Type B pancreatic cell (in vitro differentiated cells): ENCODE results near the gene FSTL5. TPM values are rescaled to one million over a fixed set of nuclear protein-coding genes. Genes with fewer than 3 reads are reported as not detected.

Experiments used
- DNase-seq: peaks from one replicate; pipeline ENCODE4 v3.0.0; 2021; ENCODE audit warnings: mixed read lengths; ENCODE audit not compliant: unreplicated experiment; ENCODE audit errors: extremely low spot score
- H3K27ac Mint-ChIP-seq: 2 replicates; pipeline ENCODE4 v1.8.0; 2021; ENCODE audit warnings: mild to moderate bottlenecking, mixed read lengths
- H3K27me3 Mint-ChIP-seq: 2 replicates; pipeline ENCODE4 v1.8.0; 2021; ENCODE audit warnings: mixed read lengths
- H3K36me3 Mint-ChIP-seq: 2 replicates; pipeline ENCODE4 v1.8.0; 2021; ENCODE audit warnings: mixed read lengths
- H3K4me1 Mint-ChIP-seq: one replicate; pipeline ENCODE4 v1.8.0; 2021; ENCODE audit warnings: mixed read lengths; ENCODE audit not compliant: unreplicated experiment
- H3K4me3 Mint-ChIP-seq: 2 replicates; pipeline ENCODE4 v1.8.0; 2021; ENCODE audit warnings: mild to moderate bottlenecking, mixed read lengths
- H3K9me3 Mint-ChIP-seq: 2 replicates; pipeline ENCODE4 v1.8.0; 2021; ENCODE audit warnings: mixed read lengths
- CTCF ChIP-seq: fragments of 200-600 bp; sonication (generic); conservative IDR thresholded peaks from 2 replicates; pipeline ENCODE4 v1.5.0; 2021; ENCODE audit warnings: antibody characterized with exemption, mild to moderate bottlenecking
- total RNA-seq: library from RNA; stranded (reverse); gene quantifications from 2 replicates; pipeline ENCODE4 v1.2.1, GENCODE V29; 2021; ENCODE audit warnings: low replicate concordance

The FSTL5 gene
- total RNA-seq, 1 donor from 2014 or later, result 3.6 TPM

GRCh38 chr4:161457906-161458305 is 705.9 kb downstream of the FSTL5 start:
- no peaks in the 10 kb centered on the region for H3K27me3 Mint-ChIP-seq
- H3K9me3 Mint-ChIP-seq, result no peaks in the 10 kb centered on the region

GRCh38 chr4:161457311-161457710 is 706.5 kb downstream of the FSTL5 start:
- H3K27me3 Mint-ChIP-seq, result no peaks in the 10 kb centered on the region
- DNase-seq, result no peak
- no peaks in the 10 kb centered on the region for H3K36me3 Mint-ChIP-seq
- no peaks in the 10 kb centered on the region for H3K4me1 Mint-ChIP-seq
- no peak overlapping the region for H3K4me3 Mint-ChIP-seq
- no peak for TF ChIP-seq CTCF
- H3K9me3 Mint-ChIP-seq, result no peaks in the 10 kb centered on the region
- H3K27ac Mint-ChIP-seq, result no peak overlapping the region

More at GRCh38 chr4:161457906-161458305, 705.9 kb downstream of the FSTL5 start:
- H3K27ac Mint-ChIP-seq, result no peak overlapping the region
- no peaks in the 10 kb centered on the region for H3K4me1 Mint-ChIP-seq
- no peak for TF ChIP-seq CTCF
- H3K36me3 Mint-ChIP-seq, result no peaks in the 10 kb centered on the region
- no peak overlapping the region for H3K4me3 Mint-ChIP-seq
- no peak for DNase-seq

GRCh38 chr4:161454860-161455259 is 708.9 kb downstream of the FSTL5 start:
- H3K4me3 Mint-ChIP-seq, result no peak overlapping the region
- no peak for DNase-seq
- no peaks in the 10 kb centered on the region for H3K36me3 Mint-ChIP-seq
- H3K9me3 Mint-ChIP-seq, result no peaks in the 10 kb centered on the region
- H3K4me1 Mint-ChIP-seq, result no peaks in the 10 kb centered on the region
- H3K27ac Mint-ChIP-seq, result no peak overlapping the region
- TF ChIP-seq CTCF, result no peak
- H3K27me3 Mint-ChIP-seq, result no peaks in the 10 kb centered on the region

GRCh38 chr4:161448550-161449180 is 715.1 kb downstream of the FSTL5 start:
- no peak for TF ChIP-seq CTCF
- H3K27ac Mint-ChIP-seq, result no peak overlapping the region
- no peak overlapping the region for H3K4me3 Mint-ChIP-seq
- no peaks in the 10 kb centered on the region for H3K27me3 Mint-ChIP-seq
- H3K4me1 Mint-ChIP-seq, result no peaks in the 10 kb centered on the region
- DNase-seq, result no peak
- no peaks in the 10 kb centered on the region for H3K36me3 Mint-ChIP-seq
- no peaks in the 10 kb centered on the region for H3K9me3 Mint-ChIP-seq

- H3K36me3 Mint-ChIP-seq, result no peaks in the 10 kb centered on the region
- no peaks in the 10 kb centered on the region for H3K9me3 Mint-ChIP-seq
- no peaks in the 10 kb centered on the region for H3K4me1 Mint-ChIP-seq
- no peak overlapping the region for H3K27ac Mint-ChIP-seq
- no peak for DNase-seq
- no peaks in the 10 kb centered on the region for H3K27me3 Mint-ChIP-seq
- no peak overlapping the region for H3K4me3 Mint-ChIP-seq
- TF ChIP-seq CTCF, result no peak
Measured at GRCh38 chr4:161444626-161445025, 719.2 kb downstream of the FSTL5 start.

- no peak overlapping the region for H3K4me3 Mint-ChIP-seq
- no peaks in the 10 kb centered on the region for H3K27me3 Mint-ChIP-seq
- DNase-seq, result no peak
- H3K36me3 Mint-ChIP-seq, result no peaks in the 10 kb centered on the region
- no peak overlapping the region for H3K27ac Mint-ChIP-seq
- no peaks in the 10 kb centered on the region for H3K9me3 Mint-ChIP-seq
- no peak for TF ChIP-seq CTCF
- H3K4me1 Mint-ChIP-seq, result no peaks in the 10 kb centered on the region
Measured at GRCh38 chr4:161442921-161443320, 720.9 kb downstream of the FSTL5 start.
